Measurements from ENCODE around the gene PACSIN3.

PACSIN3 gene

GRCh38 chr11:47175746-47176327 lies 10.4 kb downstream of the PACSIN3 start:
- no peak for DNase-seq

GRCh38 chr11:47172740-47173336 lies 13.4 kb downstream of the PACSIN3 start:
- no peak for DNase-seq

- no peak for DNase-seq
Measured at GRCh38 chr11:47171856-47172255, 14.4 kb downstream of the PACSIN3 start.

- no peak for DNase-seq
Measured at GRCh38 chr11:47171061-47171838, 15.0 kb downstream of the PACSIN3 start.

GRCh38 chr11:47166368-47166767 lies 19.9 kb downstream of the PACSIN3 start:
- no peak for DNase-seq

- no peak for DNase-seq
Measured at GRCh38 chr11:47165253-47165840, 20.9 kb downstream of the PACSIN3 start.

GRCh38 chr11:47164321-47164720 lies 21.9 kb downstream of the PACSIN3 start:
- no peak for DNase-seq

GRCh38 chr11:47163898-47164297 lies 22.3 kb downstream of the PACSIN3 start:
- no peak for DNase-seq

- no peak for DNase-seq
Measured at GRCh38 chr11:47163193-47163592, 23.0 kb downstream of the PACSIN3 start.

GRCh38 chr11:47162426-47162825 lies 23.8 kb downstream of the PACSIN3 start:
- no peak for DNase-seq

- no peak for DNase-seq
Measured at GRCh38 chr11:47161890-47162289, 24.3 kb downstream of the PACSIN3 start.

GRCh38 chr11:47161134-47161854 lies 24.9 kb downstream of the PACSIN3 start:
- DNase-seq: peak; percentile 48

GRCh38 chr11:47160753-47161133 lies 25.5 kb downstream of the PACSIN3 start:
- DNase-seq: no peak

GRCh38 chr11:47158242-47158641 lies 28.0 kb downstream of the PACSIN3 start:
- DNase-seq: no peak

- no peak for DNase-seq
Measured at GRCh38 chr11:47157805-47158204, 28.4 kb downstream of the PACSIN3 start.

GRCh38 chr11:47156951-47157350 lies 29.3 kb downstream of the PACSIN3 start:
- DNase-seq: no peak

- no peak for DNase-seq
Measured at GRCh38 chr11:47156333-47156732, 29.9 kb downstream of the PACSIN3 start.

GRCh38 chr11:47155879-47156278 lies 30.4 kb downstream of the PACSIN3 start:
- no peak for DNase-seq

GRCh38 chr11:47154616-47155570 lies 31.3 kb downstream of the PACSIN3 start:
- no peak for DNase-seq

GRCh38 chr11:47152953-47153950 lies 33.0 kb downstream of the PACSIN3 start:
- DNase-seq: peak; percentile 19
